ENCODE data around the gene ZNF417.
A peak's percentile ranks its signal among the peaks of the same experiment; 100 is the strongest.
"Not testable (repeated sequence)": the region's sequence is repeated elsewhere in the genome, so short reads cannot be mapped to it uniquely, and the experiment has no call there.

The ZNF417 gene

GRCh38 chr19:57887195-57887941, 29.0 kb downstream of the ZNF417 start:
- peak; percentile 37 for DNase-seq (ENCODE audit: low spot score)

DNA sequence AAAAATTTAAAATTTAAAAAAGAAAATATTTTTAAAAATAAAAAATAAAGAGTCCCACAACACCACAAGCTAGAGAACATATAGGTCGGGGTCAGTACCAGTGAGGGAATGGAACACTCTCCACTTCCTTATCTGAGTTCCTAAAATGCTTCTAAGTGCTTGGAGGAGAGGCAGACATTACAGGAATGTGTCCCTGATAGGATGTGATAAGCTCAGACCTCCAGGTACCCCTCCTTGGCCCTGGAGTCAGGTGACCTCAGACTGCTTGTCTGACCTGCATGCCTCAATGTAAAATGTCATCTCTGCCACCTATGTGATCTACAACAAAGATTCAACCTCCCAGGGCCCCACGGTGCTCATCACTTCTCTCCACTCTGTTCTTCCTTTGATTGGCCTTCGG, 30.3 kb downstream of the ZNF417 start:
- no peak for DNase-seq (ENCODE audit: low spot score)

- DNase-seq (ENCODE audit: low spot score): not testable (repeated sequence)
Observed at GRCh38 chr19:57873883-57874799, 42.3 kb downstream of the ZNF417 start.

DNA sequence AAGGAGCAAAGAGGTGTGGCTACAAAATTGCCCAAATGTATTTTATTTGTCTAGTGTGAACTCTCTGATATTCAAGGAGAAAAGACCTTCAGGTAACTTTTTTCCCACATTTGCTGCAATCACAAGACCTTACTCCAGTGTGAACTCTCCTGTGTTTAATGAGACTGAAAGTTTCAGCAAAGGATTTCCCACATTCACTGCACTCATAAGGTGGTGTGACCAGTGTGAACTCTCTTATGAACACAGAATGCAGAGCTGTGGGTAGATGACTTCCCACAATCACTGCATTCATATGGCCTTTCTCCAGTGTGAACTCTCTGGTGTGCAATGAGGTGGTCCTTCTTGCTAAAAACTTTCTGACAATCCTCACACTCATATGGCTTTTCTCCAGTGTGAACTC, 43.9 kb downstream of the ZNF417 start:
- no peak for DNase-seq (ENCODE audit: low spot score)

DNA sequence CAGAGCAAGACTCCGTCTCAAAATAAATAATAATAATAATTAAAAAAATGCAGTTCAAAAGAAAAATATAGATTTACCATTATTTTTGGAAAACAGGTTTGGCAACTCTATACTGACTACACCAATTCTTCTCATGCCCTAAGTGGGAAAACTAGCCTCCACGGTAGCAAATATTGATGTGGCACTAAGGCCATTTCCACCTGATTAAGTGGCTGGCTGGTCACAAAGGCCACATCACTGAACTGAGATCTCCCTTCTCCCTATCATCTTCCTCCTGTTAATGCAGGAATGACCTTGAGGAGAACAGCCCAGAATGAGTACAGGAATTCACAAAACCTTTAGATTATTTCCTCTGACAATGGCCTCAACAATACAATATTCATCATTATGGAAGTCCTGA, 46.2 kb downstream of the ZNF417 start:
- no peak for DNase-seq (ENCODE audit: low spot score)

GRCh38 chr19:57869655-57870054, 46.7 kb downstream of the ZNF417 start:
- not testable (repeated sequence) for DNase-seq (ENCODE audit: low spot score)

- DNase-seq (ENCODE audit: low spot score): no peak
Observed at GRCh38 chr19:57867868-57868492, 48.4 kb downstream of the ZNF417 start.
